GM19238 (cell line): ENCODE measurements around the gene BTBD16.
A peak's percentile ranks its signal among the peaks of the same experiment; 100 is the strongest.

Experiments
- DNase-seq: peaks from one replicate; pipeline ENCODE4 v3.0.0; 2011; ENCODE audit warnings: low spot score; ENCODE audit not compliant: insufficient read length

BTBD16 gene

DNA sequence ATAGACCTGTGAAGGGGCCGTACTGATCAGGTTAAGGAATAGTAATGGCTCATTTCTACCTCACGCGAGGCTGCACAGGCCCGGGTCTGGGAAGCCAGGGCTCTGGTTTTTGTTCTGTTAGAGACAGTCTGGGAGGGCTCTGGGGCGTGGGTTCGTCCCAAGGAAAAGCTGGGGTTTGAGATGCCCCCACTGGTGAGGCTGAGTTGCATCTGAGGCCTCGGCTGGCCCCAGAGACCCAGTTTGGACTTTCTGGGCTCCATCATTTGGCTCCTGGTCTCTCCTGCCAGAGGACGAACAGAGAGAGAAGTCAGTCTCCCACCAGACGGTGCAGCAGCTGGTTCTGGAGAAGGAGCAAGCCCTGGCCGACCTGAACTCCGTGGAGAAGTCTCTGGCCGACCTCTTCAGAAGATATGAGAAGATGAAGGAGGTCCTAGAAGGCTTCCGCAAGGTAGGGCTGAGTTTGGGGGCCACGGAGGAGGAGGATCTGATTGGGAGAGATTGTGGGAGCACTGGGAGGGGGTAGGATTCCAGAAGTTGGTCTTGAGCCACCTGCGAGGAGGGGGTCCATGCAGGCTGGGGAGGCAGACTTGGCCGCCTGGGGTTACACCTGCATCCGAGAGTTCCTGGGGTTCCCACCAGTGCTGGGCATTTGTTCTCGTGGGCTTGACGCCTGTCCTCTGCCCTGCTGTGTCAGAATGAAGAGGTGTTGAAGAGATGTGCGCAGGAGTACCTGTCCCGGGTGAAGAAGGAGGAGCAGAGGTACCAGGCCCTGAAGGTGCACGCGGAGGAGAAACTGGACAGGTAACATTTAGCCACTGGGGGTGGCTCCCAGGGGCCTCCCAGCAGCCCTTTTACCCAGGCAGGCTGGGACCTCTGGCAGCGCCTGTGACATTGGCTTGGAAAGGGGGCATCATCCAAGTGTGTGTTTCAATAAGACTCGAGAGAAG lies 22.5 kb upstream of the BTBD16 start:
- DNase-seq = no peak

DNA sequence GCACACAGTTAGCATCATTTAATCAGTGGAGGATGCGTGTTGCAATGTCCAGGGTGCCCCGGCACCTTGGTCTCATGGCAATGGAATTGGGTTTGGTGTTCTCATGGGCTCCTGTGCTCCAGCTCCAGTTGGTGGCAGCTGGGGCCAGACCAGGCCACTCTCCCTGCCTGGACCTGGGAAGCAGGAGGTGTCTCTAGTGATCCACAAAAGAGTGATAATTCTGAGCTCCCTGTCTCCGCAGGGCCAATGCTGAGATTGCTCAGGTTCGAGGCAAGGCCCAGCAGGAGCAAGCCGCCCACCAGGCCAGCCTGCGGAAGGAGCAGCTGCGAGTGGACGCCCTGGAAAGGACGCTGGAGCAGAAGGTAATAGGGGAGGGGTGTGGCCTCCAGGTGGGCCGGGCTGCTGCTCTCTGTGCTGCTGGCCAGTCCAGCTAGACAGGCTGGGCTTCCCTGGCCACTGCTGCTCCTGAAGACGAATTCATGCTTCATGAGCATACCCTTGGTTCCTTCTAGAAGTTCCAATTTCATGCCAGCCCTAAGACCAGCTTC lies 21.7 kb upstream of the BTBD16 start:
- DNase-seq = no peak

DNA sequence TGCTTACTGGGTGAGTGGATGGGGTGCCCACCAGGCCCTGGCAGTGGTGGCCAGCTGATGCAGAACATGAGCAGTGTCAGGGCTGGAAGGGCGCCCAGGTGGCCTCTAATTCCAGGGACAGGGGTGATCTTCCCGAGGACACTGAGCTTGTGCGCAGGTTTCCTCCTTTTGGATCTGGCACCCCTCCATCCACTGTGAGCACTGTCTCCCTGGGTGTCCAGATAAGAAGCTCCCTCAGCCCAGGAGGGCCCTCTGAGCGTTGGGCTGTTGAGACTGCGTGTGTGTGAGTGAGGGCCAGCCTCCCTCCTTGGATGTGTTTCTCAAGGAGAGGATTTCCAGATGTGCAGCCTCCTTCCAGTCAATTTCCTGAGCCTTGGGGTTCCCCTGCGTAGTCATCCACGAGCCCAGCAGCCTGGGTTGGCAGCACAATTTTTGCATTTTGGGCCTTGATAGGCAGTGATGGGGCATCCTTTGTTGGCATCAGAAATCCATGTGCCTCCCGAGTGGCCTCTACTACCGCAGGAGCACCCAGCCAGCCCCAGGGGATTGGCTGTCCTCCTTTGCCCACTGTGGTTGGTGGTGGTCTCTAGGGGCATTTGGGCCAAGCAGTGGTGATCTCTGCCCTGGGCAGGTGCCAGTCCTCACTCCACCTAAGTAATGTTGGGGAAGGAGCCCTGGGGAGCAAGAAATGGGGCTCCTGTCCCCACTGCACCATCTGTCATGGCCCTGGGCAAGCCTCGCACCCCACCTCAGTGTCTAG lies 20.9 kb upstream of the BTBD16 start:
- no peak for DNase-seq

DNA sequence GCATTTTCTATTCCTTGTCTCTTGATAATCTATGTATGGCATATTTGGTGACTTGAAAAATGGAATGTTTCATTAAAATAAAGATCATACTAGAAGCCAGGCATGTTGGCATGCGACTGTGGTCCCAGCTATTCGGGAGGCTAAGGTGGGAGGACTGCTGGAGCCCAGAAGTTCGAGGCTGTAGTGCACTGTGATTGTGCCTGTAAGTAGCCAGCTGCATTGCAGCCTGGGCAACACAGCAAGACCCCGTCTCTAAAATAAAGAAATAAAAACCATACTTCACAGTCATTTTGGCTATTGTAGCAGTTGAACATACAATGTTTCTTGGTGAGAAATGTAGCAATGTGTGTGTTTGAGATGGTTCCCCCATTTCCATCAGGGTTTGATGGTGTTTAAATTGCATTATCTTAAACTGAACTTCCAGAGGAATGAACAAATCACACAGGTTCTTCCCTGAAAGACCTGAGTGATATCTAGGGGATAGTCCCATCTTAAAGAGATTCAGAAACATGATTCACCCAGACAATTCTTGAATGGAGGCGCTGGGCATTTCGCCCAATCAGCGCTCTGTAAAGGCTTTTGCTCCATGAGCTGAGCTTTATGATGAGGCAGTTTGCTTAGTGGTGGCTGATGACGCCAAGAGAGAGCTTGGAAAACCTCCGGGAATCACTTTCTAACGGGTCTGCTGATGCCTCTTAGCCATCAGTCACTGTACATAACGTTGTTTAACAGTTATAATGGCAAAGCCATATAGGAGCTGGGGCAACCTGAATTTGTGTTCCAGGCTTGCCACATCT lies 19.4 kb upstream of the BTBD16 start:
- DNase-seq = no peak

DNA sequence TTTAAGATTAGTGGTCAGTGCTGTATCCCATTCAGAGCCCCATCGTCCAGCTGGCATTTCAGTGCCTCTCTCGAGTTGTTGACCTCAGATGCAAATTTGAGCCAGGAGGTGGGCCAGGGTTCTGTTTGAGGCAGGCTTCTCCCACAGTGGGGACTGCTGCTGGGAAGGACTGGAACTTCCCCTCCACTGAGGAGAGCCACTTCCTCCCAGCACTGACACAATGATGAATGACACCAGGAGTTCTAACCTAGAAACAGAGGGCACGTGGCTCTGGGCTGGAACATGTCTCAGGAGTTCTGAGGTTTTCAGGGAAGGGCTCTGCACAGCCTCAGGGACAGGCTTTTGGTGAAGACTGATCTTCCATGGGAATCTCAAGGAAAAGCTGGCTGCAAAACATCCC lies 18.3 kb upstream of the BTBD16 start:
- DNase-seq = no peak

DNA sequence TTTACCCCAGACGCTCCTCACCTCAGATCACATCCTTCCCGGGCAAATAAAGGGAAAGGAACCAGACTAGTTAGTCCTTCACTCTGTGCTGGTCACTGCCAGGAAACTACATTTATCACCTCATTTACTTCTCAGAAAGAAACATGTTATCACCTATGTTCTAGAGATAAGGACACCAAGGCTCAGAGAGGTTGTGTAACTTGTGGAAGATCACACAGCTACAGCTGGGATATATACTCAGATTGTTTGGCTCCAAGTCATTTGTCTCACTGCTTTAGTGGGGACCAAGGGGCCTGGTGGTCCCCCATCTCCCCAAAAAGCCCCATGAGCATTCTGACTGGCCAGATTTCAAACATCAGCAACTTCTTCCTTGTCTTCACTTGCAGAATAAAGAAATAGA lies 17.5 kb upstream of the BTBD16 start:
- no peak for DNase-seq

DNA sequence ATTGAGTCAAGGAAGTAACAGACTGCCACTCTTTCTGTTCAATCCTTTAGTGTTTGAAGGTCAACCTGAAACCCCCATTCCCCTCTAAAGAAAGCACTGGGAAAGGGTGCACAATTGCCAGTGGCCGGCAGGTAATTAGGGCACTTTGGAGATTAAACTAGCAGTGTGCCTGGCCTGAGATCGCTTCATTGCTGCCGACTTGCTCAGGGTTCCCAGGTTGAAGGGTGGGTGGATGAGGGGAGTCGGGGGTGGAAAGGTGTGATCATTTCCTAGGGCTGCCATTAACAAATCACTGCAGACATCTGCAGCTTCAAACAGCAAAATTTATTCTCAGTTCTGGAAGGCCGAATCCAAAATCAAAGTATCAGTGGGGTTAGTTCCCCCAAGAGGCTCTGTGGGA lies 16.3 kb upstream of the BTBD16 start:
- DNase-seq = no peak

DNA sequence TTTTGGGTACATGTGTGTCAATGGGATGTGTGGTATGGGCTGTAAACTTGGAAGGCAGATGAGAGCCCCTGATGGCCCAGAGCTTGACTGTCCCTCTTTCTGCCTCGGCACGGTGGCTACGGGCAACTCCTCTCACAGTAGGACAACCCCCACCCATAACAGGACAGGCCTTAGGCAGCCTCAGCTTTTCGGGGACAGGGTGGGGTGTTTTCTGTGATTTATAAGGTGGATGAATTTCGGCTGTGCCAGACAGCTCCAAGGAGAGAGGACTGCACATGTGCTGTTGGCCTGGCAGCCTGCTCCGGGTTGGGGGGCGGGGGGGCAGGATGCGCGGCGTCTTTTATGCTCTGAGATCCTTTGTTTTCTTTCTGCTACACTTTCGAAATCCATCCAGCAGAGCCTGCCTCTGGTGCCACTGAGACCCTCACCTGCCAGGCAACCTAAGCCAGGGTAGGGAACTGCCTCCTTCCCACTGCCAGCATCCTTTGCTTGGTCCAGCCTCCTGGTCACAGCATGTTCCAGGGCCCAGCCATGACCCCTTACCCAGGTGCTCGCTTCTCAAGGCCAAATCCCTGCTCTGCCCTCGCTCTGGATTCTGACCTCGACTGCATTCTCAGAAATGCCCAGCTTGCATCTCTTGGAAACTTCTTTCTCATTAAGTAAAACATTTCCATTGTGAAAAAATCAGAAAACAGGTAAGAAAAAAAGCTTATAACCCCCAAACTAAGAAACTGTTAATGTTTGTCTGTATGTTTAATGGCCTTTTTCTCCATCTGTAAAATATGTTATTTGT lies 15.4 kb upstream of the BTBD16 start:
- DNase-seq = no peak

DNA sequence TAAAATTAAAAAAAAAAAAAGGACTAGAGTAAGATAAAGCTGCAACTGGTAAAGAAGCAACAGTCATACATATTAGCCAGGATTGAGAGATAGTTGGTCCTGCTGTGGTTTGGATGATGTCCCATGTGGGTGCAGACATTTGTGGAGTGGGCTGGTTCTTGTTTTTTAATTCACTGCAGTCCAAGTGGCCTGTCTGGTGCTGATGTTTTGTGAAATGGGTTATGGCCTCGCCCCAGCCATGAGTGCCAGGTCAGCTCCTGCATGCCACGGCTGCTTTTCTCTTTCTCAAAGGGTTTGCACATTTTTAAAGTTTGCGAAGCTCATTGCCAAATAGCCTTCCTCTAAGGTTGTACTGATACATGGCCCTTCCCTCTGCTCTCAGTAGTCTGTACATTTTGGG lies 14.1 kb upstream of the BTBD16 start:
- DNase-seq = no peak

DNA sequence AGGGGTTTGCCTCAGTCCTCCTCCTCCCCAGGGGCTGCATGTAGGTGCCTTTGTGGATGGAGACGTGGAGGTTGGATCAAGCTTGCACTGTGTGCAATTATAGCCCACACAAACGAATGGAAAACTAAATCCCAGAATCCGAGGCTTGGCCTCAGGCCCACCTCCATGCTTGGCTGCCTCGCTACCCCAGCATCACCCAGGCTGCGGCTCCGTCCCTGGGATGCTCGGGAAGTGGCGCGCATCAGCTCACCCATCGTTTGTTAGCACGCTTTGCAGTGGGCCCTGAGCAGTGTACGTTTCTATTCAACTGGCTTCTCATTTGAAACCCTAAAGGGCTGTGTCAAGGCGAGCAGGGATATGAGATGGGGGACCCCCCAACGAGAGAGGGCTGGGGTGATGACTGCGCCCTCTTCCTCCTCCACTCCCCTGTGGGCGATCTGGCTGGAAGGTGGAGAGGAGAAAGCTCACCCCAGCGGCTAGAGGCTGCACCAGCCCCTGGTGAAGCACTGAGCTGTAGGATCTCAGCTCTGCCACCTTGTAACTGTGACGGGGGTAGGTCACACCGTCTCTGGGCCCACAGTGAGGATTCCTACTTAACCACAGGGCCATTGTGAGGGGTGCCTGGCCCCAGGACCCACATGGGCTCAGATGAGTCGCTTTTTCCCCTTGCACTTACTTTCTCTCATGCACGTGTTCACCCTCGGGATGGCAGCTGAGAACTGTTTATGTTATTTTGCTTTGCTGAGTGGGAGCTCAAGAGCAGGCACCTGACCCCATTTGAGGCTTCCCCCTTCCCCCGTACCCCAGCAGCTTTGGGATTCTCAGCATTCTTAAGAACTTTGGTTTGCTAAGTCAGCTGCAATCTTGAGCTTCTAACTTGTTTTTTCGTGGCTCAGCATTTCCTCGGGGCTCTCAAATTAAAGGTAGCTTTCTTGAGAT lies 12.7 kb upstream of the BTBD16 start:
- no peak for DNase-seq

DNA sequence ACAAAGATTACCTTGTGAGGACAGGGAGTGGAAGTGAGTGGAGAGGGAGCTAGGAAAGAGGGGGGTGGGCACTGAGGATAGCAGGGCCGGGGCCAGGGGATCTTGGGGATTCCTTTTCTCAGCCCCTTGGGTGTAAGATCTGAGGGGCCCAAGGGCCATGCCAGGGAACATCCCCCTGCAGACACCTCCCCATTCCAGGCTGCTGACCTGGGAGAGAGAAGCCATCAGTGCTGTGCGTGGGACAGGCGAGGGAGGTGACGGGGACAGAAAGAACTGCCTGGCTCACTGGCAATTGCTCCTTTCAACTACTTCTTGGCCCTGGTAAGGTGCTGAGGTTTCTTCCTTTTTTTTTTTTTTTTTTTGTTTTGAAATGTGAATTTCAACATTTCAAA lies 12.0 kb upstream of the BTBD16 start:
- DNase-seq = no peak

DNA sequence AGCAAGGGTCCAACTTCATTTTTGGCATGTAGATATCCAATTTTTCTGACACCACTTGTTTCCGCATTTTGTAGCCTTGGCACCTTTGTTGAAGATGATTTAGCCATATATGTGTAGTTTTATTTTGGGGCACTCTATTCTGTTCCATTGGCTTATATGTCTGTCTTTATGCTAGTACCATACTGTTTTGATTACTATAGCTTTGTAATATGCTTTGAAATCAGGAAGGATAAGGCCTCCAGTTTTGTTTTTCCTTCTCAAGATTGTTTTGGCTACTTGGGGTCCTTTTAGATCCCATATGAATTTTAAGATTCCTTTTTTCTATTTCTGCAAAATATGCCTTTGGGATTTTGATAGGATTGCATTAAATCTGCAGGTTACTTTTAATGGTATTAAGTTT lies 9.5 kb upstream of the BTBD16 start:
- no peak for DNase-seq

DNA sequence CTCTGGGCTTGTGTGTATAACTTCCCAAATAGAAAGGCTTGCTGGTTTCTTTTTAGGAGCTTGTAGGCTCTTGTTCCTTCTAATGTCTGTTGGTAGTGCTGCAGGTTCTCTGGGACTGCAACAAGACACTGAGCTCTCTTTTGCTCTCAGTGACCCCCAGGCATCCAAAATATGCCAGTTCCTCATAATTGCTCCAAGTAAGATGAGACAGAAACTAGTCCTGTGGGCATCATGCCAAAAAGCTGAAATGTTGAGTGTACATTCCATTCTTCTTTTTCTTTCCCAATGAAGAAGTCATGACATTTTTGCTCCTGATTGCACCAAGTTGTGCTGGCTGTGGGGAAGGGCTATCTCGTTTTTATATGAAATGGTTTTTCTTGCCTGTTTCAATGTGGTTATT lies 7.1 kb upstream of the BTBD16 start:
- DNase-seq = no peak

DNA sequence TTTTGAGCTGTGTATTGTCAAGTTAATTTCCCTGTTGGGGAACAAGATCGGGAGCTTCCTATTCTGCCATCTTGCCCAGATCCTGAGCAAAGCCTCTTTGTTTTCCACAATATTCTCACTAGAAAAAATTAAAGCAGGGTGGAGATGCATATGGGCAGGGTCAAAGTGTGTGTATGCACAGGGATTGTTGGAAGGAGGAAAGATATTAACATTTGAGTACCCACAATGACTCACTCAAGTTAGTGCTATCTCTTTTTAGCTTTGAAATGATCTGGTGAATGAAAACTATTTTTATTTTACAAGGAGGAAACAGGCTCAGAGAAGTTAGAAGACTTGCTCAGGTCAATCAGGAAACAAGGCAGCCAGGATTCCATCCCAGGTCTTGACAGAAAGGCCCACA lies 6.7 kb upstream of the BTBD16 start:
- no peak for DNase-seq

DNA sequence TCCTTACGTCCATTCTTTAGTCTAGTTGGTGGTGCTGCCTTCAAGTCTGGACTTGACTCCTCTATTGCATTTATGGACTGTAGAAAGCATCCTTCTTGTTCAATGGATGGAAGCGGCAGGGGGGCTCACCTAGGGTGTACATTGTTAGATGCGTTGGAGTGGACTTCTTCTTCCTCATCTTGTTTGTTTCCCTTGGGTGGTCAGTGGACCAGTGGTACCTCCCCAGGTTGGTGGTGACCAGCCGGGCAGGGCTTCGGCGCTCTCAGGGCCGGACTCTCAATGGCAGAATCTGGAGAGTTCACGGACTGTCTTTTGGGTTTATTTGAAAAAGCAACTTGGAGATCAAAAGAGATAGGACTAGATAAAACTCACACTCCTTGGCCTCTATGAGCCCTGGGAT lies 6.2 kb upstream of the BTBD16 start:
- no peak for DNase-seq

DNA sequence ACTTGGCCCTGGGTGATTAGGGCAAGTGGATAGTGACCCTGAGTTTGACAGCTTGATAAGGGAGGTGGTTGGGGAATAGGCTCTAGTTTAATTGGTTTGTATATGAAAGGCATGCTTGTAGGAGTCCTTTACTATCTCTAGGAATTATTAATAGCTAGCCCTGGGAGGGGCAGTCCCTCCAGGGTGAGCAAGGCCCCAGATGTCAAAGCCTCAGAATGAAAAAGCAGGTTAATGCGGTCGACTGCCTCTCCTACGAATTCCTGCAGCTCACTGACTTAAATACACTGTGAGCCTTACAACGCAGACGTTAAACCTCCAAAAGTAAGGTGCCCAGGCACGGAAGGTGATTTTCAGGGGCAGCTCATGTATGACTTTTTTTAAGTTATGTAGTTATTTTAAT lies 5.2 kb upstream of the BTBD16 start:
- DNase-seq = no peak

DNA sequence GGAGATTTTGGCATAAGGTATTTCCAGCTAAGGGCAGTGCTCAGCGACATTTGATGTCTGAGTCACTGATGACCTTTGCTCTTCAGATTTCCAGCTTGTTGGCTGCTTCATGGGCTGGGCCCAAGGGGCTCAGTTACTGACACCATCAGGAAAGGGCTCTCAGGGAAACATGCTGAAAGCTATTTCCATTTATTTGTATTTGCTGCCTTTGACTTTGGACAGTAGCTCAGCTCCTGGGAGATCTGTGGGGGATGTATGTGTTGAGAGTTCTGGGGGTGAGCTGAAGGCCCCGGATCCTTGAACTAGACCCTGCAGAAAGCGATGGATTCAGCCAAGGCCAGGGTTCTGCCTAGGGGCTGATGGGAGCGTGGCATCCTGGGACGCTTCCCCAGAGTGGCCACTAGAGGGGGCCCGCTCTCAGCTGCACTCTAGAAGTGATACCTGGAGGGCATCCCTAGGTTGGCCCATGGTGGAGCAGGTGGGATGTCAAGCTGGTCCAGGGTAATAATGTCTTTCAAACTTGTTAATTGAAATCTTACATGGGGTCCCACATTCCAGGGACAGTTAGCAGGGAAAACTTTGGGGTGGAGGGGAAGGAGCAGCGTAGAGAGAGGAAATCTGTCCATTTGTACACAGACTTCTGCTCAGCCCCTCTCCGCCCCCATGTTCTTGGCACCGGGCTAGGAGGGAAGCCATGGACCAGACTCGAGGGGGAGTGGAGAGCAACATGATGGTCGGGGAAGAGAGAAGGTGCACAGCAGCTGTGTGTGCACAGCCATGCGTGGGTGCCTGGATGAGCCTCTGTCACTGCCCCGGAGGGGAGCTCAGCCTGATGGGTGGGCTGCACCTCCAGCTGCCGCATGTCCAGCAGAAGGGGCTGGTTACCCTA lies 3.0 kb upstream of the BTBD16 start:
- DNase-seq = peak; percentile 67

DNA sequence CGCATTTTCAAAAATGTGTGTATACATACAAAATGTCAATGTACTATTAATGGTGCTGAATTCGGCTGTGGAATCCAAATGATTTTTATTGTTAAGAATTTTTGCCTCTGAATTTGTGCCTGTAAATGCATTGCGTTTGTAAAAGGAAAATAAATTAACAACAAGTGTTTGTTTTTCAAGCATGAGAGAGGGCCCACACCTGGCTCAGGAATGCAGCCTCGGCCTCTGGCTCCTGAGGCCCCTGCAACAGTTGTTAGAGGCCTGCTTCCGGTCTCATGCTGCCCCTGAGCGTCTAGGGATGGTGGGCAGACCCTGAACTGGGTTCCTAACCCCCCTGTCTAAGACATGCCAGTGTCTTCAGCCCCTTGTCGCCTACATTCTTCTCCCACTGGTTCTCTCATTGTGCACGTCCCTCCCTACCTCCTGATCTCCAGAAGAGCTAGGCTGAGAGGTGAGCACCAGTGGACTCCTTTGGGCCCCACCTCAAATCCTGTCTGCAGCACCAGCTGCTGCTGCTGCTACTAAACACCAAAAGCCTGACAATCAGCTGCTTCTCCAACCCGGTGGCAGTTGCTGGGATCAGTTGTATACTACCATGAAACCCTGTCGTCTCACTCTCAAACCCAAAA lies 1.9 kb upstream of the BTBD16 start:
- no peak for DNase-seq
